Measurements from ENCODE around the gene ARHGEF4. TPM values are rescaled to one million over a fixed set of nuclear protein-coding genes. Genes with fewer than 3 reads are reported as not detected.

The ARHGEF4 gene
- total and polyA plus RNA-seq, 7 donors: 1.7 to 32.4 (median 17.2) TPM; not detected in 1

GRCh38 chr2:130870161-130870485 lies 33.4 kb downstream of the ARHGEF4 start:
- intact Hi-C loops (cut with DNase I): no loop called here
- no peak for DNase-seq
- 83 to 87% methylated on average over 5 of the region's 5 CpGs for WGBS, 2 donors
- Histone ChIP-seq H3K4me1 (no peaks in the 10 kb centered on the region), H3K9me3 (no peaks in the 10 kb centered on the region), H3K27me3 (no peaks in the 10 kb centered on the region), H3K4me3 (no peak overlapping the region), H3K27ac (no peak overlapping the region), H3K36me3 (no peaks in the 10 kb centered on the region)
- no peak for TF ChIP-seq POLR2A (IDR thresholded peaks at IDR 0.05)
- TF ChIP-seq EP300 (IDR thresholded peaks at IDR 0.05): no peak
- TF ChIP-seq CTCF (IDR thresholded peaks at IDR 0.05): no peak
- no peak for TF ChIP-seq POLR2AphosphoS5 (IDR thresholded peaks at IDR 0.05)

GRCh38 chr2:130870779-130871178 lies 34.1 kb downstream of the ARHGEF4 start:
- H3K27ac ChIP-seq: no peak overlapping the region
- TF ChIP-seq POLR2A (IDR thresholded peaks at IDR 0.05) (no peak), POLR2AphosphoS5 (IDR thresholded peaks at IDR 0.05) (no peak), EP300 (IDR thresholded peaks at IDR 0.05) (no peak), CTCF (IDR thresholded peaks at IDR 0.05) (no peak)
- no peaks in the 10 kb centered on the region for H3K36me3 ChIP-seq
- intact Hi-C loops (cut with DNase I): no loop called here
- no peak for DNase-seq
- no peaks in the 10 kb centered on the region for H3K4me1 ChIP-seq
- no peak overlapping the region for H3K4me3 ChIP-seq
- no peaks in the 10 kb centered on the region for H3K9me3 ChIP-seq
- 82 to 84% methylated on average over 7 of the region's 7 CpGs for WGBS, 2 donors
- H3K27me3 ChIP-seq: no peaks in the 10 kb centered on the region

DNA sequence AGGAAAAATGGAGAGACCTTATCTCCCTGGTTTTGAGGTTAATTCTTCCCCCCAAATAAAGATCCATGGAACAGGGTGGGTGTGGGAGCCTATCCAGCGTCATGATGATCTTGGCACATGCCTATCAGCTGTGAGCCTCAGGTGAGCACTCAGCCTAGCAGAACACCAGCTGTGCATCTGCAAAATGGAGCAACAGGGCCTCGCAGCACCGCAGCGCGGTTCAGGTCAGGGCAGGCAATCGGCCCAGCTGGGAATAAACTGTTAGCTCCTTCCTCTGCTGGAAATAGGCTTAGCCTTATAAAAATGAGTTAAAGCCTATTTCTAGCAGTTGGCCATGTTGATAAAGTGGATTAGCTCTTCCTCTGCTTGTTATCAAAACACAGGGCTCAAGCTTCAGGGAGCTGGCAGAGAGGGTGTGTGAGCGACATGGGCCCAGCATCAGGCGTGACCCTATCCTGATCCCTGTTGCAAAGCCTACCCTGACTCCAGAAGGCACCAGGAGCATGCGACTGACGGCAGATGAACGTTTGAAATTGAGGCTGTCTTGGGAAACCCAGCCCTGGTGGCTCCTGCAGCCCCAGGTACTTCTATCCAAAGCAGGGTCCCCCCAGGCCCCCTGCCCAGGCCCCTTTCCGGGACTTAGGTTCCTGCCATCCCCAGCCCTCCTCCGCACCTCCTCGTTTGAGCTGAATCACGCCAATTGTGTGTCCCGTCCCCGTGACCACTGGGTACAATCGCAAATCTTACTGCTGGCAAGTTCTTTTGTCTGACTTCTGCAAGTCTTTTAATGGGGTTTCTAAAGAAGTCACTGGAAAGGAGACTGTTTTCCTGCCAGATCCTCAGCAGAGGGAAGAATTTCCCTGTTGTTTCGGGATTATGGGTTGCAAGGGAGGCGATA lies 35.4 kb downstream of the ARHGEF4 start:
- no peak overlapping the region for H3K27ac ChIP-seq
- no peak for DNase-seq
- intact Hi-C loops (cut with DNase I): no loop called here
- no peaks in the 10 kb centered on the region for H3K27me3 ChIP-seq
- no peaks in the 10 kb centered on the region for H3K4me1 ChIP-seq
- no peaks in the 10 kb centered on the region for H3K9me3 ChIP-seq
- no peak for TF ChIP-seq EP300 (IDR thresholded peaks at IDR 0.05)
- no peak for TF ChIP-seq POLR2AphosphoS5 (IDR thresholded peaks at IDR 0.05)
- TF ChIP-seq CTCF (IDR thresholded peaks at IDR 0.05): no peak
- TF ChIP-seq POLR2A (IDR thresholded peaks at IDR 0.05): no peak
- 82 to 87% methylated on average over 20 of the region's 20 CpGs for WGBS, 2 donors
- no peak overlapping the region for H3K4me3 ChIP-seq
- no peaks in the 10 kb centered on the region for H3K36me3 ChIP-seq

- WGBS, 2 donors: 75 to 86% methylated on average over 6 of the region's 6 CpGs
- Histone ChIP-seq H3K9me3 (no peaks in the 10 kb centered on the region), H3K36me3 (no peaks in the 10 kb centered on the region), H3K27ac (no peak overlapping the region), H3K4me3 (no peak overlapping the region), H3K4me1 (no peaks in the 10 kb centered on the region), H3K27me3 (no peaks in the 10 kb centered on the region)
- DNase-seq: no peak
- no peak for TF ChIP-seq POLR2AphosphoS5 (IDR thresholded peaks at IDR 0.05)
- no peak for TF ChIP-seq POLR2A (IDR thresholded peaks at IDR 0.05)
- TF ChIP-seq CTCF (IDR thresholded peaks at IDR 0.05): no peak
- intact Hi-C loops (cut with DNase I): loop anchor here (1.0 kb wide), 1 partner anchor 75 kb away; no protein-coding TSS in a partner anchor
Measured at GRCh38 chr2:130872741-130873125, 36.0 kb downstream of the ARHGEF4 start.

Data from sigmoid colon (tissue), 7 donors.